ENCODE data around the gene CCDC124.

Gene CCDC124

DNA sequence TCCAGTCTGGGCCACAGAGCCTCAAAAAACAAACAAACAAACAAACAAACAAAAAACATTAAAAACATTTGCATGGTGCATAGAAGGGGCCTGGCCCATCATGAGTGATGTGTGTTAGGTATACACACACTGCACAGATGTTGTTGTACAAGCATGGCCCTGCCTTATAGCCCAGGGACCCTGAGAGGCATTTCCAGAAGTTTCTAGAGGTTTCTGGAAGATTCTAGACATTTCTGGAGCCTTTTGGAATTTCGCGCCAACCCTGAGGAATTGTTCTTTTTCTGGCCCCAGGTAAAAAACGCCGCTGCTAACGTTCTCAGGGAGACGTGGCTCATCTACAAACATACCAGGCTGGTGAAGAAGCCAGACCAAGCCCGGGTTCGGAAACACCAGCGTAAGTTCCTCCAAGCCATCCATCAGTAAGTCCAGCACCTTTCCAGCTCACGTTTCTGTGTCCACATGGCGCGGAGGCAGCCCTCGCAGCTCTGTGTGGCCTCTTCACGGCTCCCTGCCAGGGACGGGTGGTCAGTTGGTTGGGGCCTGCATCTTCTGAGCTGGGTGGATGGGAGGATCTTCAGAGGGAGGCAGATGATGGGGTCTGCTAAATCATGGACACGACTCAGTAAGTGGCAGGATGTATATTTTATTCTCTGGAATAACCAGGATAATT, 56.7 kb downstream of the CCDC124 start:
- DNase-seq, result no peak

DNA sequence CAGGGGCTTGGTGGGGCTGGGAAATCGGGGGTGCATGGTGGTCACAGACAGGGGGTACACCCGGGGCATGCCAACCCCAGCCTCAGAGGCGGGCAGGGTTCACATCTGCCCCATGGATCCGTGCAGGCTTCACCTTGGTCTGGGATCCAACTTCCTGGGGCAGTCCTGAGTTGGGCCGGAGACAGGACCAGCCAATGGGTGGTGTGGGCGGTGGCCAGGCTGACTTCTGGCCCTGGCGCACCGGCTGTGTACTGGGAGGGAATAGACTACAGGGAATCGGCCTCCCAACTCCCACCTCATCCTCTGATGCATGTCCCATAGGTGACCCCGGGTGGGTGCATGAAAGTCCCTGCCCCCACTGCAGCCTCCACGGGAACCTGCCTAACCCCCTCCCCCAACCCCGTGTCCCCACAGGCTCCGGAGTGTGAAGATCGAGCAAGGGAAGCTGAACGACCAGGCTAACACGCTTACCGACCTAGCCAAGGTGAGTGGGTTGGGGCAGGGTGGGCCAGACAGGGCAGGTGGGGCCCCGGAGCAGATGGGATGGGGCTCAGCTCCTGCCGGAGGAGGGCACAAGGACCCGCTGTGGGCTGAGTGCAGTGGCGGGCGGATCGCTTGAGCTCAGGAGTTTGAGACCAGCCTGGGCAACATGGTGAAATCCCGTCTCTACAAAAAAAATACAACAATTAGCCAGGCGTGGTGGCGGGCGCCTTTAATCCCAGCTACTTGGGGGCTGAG, 60.4 kb downstream of the CCDC124 start:
- DNase-seq, result no peak

All from activated naive CD4-positive, alpha-beta T cell (primary cell).